WI38 (cell line): Measurements from ENCODE around the gene PRPSAP1.
"Not testable (repeated sequence)": the region's sequence is repeated elsewhere in the genome, so short reads cannot be mapped to it uniquely, and the experiment has no call there.

Source experiments
- H3K4me3 ChIP-seq: 2 replicates; pipeline ENCODE4 v1.5.1; 2011; ENCODE audit warnings: low read depth, mild to moderate bottlenecking, control low read depth, low read length
- CTCF ChIP-seq: IDR thresholded peaks from 2 replicates; pipeline ENCODE4 v1.5.1; 2012; ENCODE audit warnings: low read depth, mild to moderate bottlenecking, control low read depth, low read length

PRPSAP1 gene

GRCh38 chr17:76354317-76354729, 607 bp upstream of the PRPSAP1 start:
- H3K4me3 ChIP-seq: peak overlapping the region; percentile 85
- no peak for TF ChIP-seq CTCF

DNA sequence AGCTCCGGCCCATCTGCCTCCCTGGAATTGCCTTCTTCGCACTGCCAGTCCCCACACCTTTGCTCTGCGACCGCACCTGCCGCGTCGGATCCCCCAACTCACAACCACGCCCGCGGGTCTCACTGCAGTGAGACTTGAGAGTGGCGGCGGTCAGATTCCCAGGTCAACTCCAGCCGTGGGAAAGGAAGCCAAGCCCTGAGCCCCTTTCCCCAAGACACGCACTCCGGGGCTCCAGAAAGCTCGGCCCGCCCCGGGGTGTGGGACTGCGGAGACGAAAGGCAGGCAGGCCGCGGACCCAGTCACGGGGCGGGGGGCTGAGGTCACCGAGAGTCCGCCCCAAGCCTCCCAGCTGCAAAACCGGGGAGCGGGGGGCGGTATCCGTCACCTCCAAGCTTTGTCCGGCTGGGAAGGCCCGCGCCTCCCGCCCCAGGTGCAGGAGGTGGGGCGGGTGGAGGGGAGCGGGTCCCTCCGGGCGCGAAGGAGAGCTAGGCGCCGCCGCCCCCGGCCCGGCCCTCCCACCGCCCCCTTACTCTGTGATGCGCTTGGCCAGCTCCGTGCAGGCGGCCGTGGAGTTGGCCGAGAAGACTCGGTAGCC, 615 bp downstream of the PRPSAP1 start:
- TF ChIP-seq CTCF: no peak
- H3K4me3 ChIP-seq: peak overlapping the region; percentile 85

GRCh38 chr17:76351526-76352071, 2.1 kb downstream of the PRPSAP1 start:
- no peak for TF ChIP-seq CTCF
- H3K4me3 ChIP-seq: no peak overlapping the region

DNA sequence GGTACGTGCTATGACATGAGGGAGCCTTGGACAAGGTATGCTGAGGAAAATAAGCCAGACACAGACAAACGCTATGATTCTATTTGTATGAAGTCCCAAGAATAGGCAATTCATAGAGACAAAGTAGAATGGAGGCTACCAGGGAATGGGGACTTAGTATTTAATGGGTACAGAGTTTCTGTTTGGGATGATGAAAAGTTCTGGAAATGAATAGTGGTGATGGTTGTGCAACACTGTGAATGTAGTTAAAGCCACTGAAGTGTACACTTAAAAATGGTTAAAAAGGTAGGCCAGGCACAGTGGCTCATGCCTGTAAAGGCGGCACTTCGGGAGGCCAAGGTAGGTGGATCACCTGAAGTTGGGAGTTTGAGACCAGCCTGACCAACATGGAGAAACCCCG, 3.3 kb downstream of the PRPSAP1 start:
- no peak for TF ChIP-seq CTCF

DNA sequence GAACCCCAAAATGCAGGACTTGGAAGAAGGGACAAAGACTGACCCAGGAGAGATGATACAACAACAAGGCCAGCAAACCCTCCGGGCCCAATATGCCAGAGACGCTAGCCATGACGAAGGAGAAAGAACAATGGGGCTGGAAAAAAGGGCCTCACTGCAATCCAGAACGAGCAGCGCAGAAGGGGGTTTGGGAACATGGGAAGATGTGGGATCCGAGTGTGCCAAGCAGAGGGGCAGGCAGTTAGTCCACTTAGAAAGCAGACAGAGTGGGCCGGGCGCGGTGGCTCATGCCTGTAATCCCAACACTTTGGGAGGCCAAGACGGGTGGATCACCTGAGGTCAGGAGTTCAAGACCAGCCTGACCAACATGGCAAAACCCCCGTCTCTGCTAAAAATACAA, 6.8 kb downstream of the PRPSAP1 start:
- not testable (repeated sequence) for H3K4me3 ChIP-seq

More for the DNA sequence above, 3.3 kb downstream of the PRPSAP1 start:
- H3K4me3 ChIP-seq: no peak overlapping the region

- H3K4me3 ChIP-seq: no peak overlapping the region
- no peak for TF ChIP-seq CTCF
Observed at GRCh38 chr17:76345377-76345974, 8.2 kb downstream of the PRPSAP1 start.

GRCh38 chr17:76343106-76343505, 10.6 kb downstream of the PRPSAP1 start:
- TF ChIP-seq CTCF: no peak
- no peak overlapping the region for H3K4me3 ChIP-seq
